ENCODE results near the gene KPNA4. TPM values are rescaled to one million over a fixed set of nuclear protein-coding genes. Genes with fewer than 3 reads are reported as not detected.

The KPNA4 gene
- total and polyA plus RNA-seq, 4 donors = 12.5 to 61.1 (median 39.6) TPM

- Histone ChIP-seq H3K27me3 (ENCODE audit: control insufficient read depth in 1 of 2, insufficient read depth in 2 of 2, low read length in 1 of 2) (no peaks in the 10 kb centered on the region), H3K4me3 (ENCODE audit: low read length in 2 of 2) (no peak overlapping the region), H3K9me3 (ENCODE audit: control insufficient read depth, low read length) (no peaks in the 10 kb centered on the region), H3K27ac (ENCODE audit: low read depth in 1 of 2, low read length in 2 of 2) (no peak overlapping the region), H3K4me1 (ENCODE audit: control insufficient read depth in 1 of 2, insufficient read depth in 2 of 2, low read length in 2 of 2) (peaks cover 0 to 1% of the 10 kb centered on the region in 2 donors), H3K36me3 (ENCODE audit: control insufficient read depth in 1 of 2, insufficient read depth in 2 of 2, low read length in 1 of 2) (no peaks in the 10 kb centered on the region)
- DNase-seq (no peak), ATAC-seq (ENCODE audit: low FRiP score) (no peak)
- intact Hi-C loops (cut with DNase I) = no loop called here
These were observed 75.2 kb downstream of the KPNA4 start for GRCh38 chr3:160490166-160490565.

GRCh38 chr3:160486459-160486869 lies 78.9 kb downstream of the KPNA4 start:
- no peaks in the 10 kb centered on the region for H3K36me3 ChIP-seq (ENCODE audit: control insufficient read depth in 1 of 2, insufficient read depth in 2 of 2, low read length in 1 of 2)
- H3K27me3 ChIP-seq (ENCODE audit: control insufficient read depth in 1 of 2, insufficient read depth in 2 of 2, low read length in 1 of 2) = no peaks in the 10 kb centered on the region
- H3K4me3 ChIP-seq (ENCODE audit: low read length in 2 of 2) = no peak overlapping the region
- peaks cover 0 to 1% of the 10 kb centered on the region in 2 donors for H3K4me1 ChIP-seq (ENCODE audit: control insufficient read depth in 1 of 2, insufficient read depth in 2 of 2, low read length in 2 of 2)
- no peak overlapping the region for H3K27ac ChIP-seq (ENCODE audit: low read depth in 1 of 2, low read length in 2 of 2)
- DNase-seq = no peak
- WGBS, 2 donors = 4 to 8% methylated on average over 2 of the region's 2 CpGs
- H3K9me3 ChIP-seq (ENCODE audit: control insufficient read depth, low read length) = no peaks in the 10 kb centered on the region
- intact Hi-C loops (cut with DNase I) = no loop called here
- ATAC-seq (ENCODE audit: low FRiP score) = no peak

GRCh38 chr3:160482796-160483195 lies 82.6 kb downstream of the KPNA4 start:
- H3K9me3 ChIP-seq (ENCODE audit: control insufficient read depth, low read length) = no peaks in the 10 kb centered on the region
- no peaks in the 10 kb centered on the region for H3K27me3 ChIP-seq (ENCODE audit: control insufficient read depth in 1 of 2, insufficient read depth in 2 of 2, low read length in 1 of 2)
- H3K36me3 ChIP-seq (ENCODE audit: control insufficient read depth in 1 of 2, insufficient read depth in 2 of 2, low read length in 1 of 2) = no peaks in the 10 kb centered on the region
- WGBS, 2 donors = 89 to 93% methylated on average over 3 of the region's 3 CpGs
- peaks cover 0 to 1% of the 10 kb centered on the region in 2 donors for H3K4me1 ChIP-seq (ENCODE audit: control insufficient read depth in 1 of 2, insufficient read depth in 2 of 2, low read length in 2 of 2)
- ATAC-seq (ENCODE audit: low FRiP score) (no peak), DNase-seq (no peak)
- no peak overlapping the region for H3K27ac ChIP-seq (ENCODE audit: low read depth in 1 of 2, low read length in 2 of 2)
- H3K4me3 ChIP-seq (ENCODE audit: low read length in 2 of 2) = no peak overlapping the region
- intact Hi-C loops (cut with DNase I) = no loop called here

- 94 to 96% methylated on average over 6 of the region's 6 CpGs for WGBS, 2 donors
- Histone ChIP-seq H3K27ac (ENCODE audit: low read depth in 1 of 2, low read length in 2 of 2) (no peak overlapping the region), H3K4me1 (ENCODE audit: control insufficient read depth in 1 of 2, insufficient read depth in 2 of 2, low read length in 2 of 2) (peaks cover 0 to 1% of the 10 kb centered on the region in 2 donors), H3K36me3 (ENCODE audit: control insufficient read depth in 1 of 2, insufficient read depth in 2 of 2, low read length in 1 of 2) (no peaks in the 10 kb centered on the region), H3K27me3 (ENCODE audit: control insufficient read depth in 1 of 2, insufficient read depth in 2 of 2, low read length in 1 of 2) (no peaks in the 10 kb centered on the region), H3K9me3 (ENCODE audit: control insufficient read depth, low read length) (no peaks in the 10 kb centered on the region), H3K4me3 (ENCODE audit: low read length in 2 of 2) (no peak overlapping the region)
- intact Hi-C loops (cut with DNase I) = no loop called here
- ATAC-seq (ENCODE audit: low FRiP score) (no peak), DNase-seq (no peak)
These were observed 83.5 kb downstream of the KPNA4 start for GRCh38 chr3:160481856-160482255.

GRCh38 chr3:160480931-160481330 lies 84.4 kb downstream of the KPNA4 start:
- Histone ChIP-seq H3K36me3 (ENCODE audit: control insufficient read depth in 1 of 2, insufficient read depth in 2 of 2, low read length in 1 of 2) (no peaks in the 10 kb centered on the region), H3K27me3 (ENCODE audit: control insufficient read depth in 1 of 2, insufficient read depth in 2 of 2, low read length in 1 of 2) (no peaks in the 10 kb centered on the region), H3K4me1 (ENCODE audit: control insufficient read depth in 1 of 2, insufficient read depth in 2 of 2, low read length in 2 of 2) (no peaks in the 10 kb centered on the region), H3K27ac (ENCODE audit: low read depth in 1 of 2, low read length in 2 of 2) (no peak overlapping the region), H3K4me3 (ENCODE audit: low read length in 2 of 2) (no peak overlapping the region), H3K9me3 (ENCODE audit: control insufficient read depth, low read length) (no peaks in the 10 kb centered on the region)
- ATAC-seq (ENCODE audit: low FRiP score) = no peak
- DNase-seq = no peak
- intact Hi-C loops (cut with DNase I) = no loop called here
- 94 to 95% methylated on average over 5 of the region's 5 CpGs for WGBS, 2 donors

- DNase-seq (no peak), ATAC-seq (ENCODE audit: low FRiP score) (no peak)
- no peak overlapping the region for H3K27ac ChIP-seq (ENCODE audit: low read depth in 1 of 2, low read length in 2 of 2)
- H3K4me1 ChIP-seq (ENCODE audit: control insufficient read depth in 1 of 2, insufficient read depth in 2 of 2, low read length in 2 of 2) = no peaks in the 10 kb centered on the region
- 68 to 69% methylated on average over 10 of the region's 10 CpGs for WGBS, 2 donors
- no peaks in the 10 kb centered on the region for H3K9me3 ChIP-seq (ENCODE audit: control insufficient read depth, low read length)
- intact Hi-C loops (cut with DNase I) = no loop called here
- H3K4me3 ChIP-seq (ENCODE audit: low read length in 2 of 2) = no peak overlapping the region
- no peaks in the 10 kb centered on the region for H3K36me3 ChIP-seq (ENCODE audit: control insufficient read depth in 1 of 2, insufficient read depth in 2 of 2, low read length in 1 of 2)
- no peaks in the 10 kb centered on the region for H3K27me3 ChIP-seq (ENCODE audit: control insufficient read depth in 1 of 2, insufficient read depth in 2 of 2, low read length in 1 of 2)
These were observed 86.0 kb downstream of the KPNA4 start for GRCh38 chr3:160479376-160479775.

- H3K4me3 ChIP-seq (ENCODE audit: low read length in 2 of 2) = no peak overlapping the region
- intact Hi-C loops (cut with DNase I) = no loop called here
- 80 to 89% methylated on average over 5 of the region's 5 CpGs for WGBS, 2 donors
- H3K9me3 ChIP-seq (ENCODE audit: control insufficient read depth, low read length) = no peaks in the 10 kb centered on the region
- no peaks in the 10 kb centered on the region for H3K27me3 ChIP-seq (ENCODE audit: control insufficient read depth in 1 of 2, insufficient read depth in 2 of 2, low read length in 1 of 2)
- no peak overlapping the region for H3K27ac ChIP-seq (ENCODE audit: low read depth in 1 of 2, low read length in 2 of 2)
- H3K4me1 ChIP-seq (ENCODE audit: control insufficient read depth in 1 of 2, insufficient read depth in 2 of 2, low read length in 2 of 2) = no peaks in the 10 kb centered on the region
- DNase-seq (no peak), ATAC-seq (ENCODE audit: low FRiP score) (no peak)
- H3K36me3 ChIP-seq (ENCODE audit: control insufficient read depth in 1 of 2, insufficient read depth in 2 of 2, low read length in 1 of 2) = no peaks in the 10 kb centered on the region
These were observed 87.0 kb downstream of the KPNA4 start for GRCh38 chr3:160478338-160478737.

- Histone ChIP-seq H3K36me3 (ENCODE audit: control insufficient read depth in 1 of 2, insufficient read depth in 2 of 2, low read length in 1 of 2) (no peaks in the 10 kb centered on the region), H3K27ac (ENCODE audit: low read depth in 1 of 2, low read length in 2 of 2) (no peak overlapping the region), H3K9me3 (ENCODE audit: control insufficient read depth, low read length) (no peaks in the 10 kb centered on the region), H3K4me1 (ENCODE audit: control insufficient read depth in 1 of 2, insufficient read depth in 2 of 2, low read length in 2 of 2) (no peaks in the 10 kb centered on the region), H3K27me3 (ENCODE audit: control insufficient read depth in 1 of 2, insufficient read depth in 2 of 2, low read length in 1 of 2) (no peaks in the 10 kb centered on the region), H3K4me3 (ENCODE audit: low read length in 2 of 2) (no peak overlapping the region)
- WGBS, 2 donors = 79 to 86% methylated on average over 5 of the region's 5 CpGs
- ATAC-seq (ENCODE audit: low FRiP score) = no peak
- intact Hi-C loops (cut with DNase I) = no loop called here
- DNase-seq = no peak
These were observed 87.6 kb downstream of the KPNA4 start for GRCh38 chr3:160477750-160478149.

GRCh38 chr3:160475884-160476283 lies 89.5 kb downstream of the KPNA4 start:
- 87 to 98% methylated on average over 2 of the region's 2 CpGs for WGBS, 2 donors
- intact Hi-C loops (cut with DNase I) = no loop called here
- DNase-seq (no peak), ATAC-seq (ENCODE audit: low FRiP score) (no peak)
- Histone ChIP-seq H3K27ac (ENCODE audit: low read depth in 1 of 2, low read length in 2 of 2) (no peak overlapping the region), H3K9me3 (ENCODE audit: control insufficient read depth, low read length) (peaks cover 3% of the 10 kb centered on the region), H3K4me3 (ENCODE audit: low read length in 2 of 2) (no peak overlapping the region), H3K36me3 (ENCODE audit: control insufficient read depth in 1 of 2, insufficient read depth in 2 of 2, low read length in 1 of 2) (no peaks in the 10 kb centered on the region), H3K27me3 (ENCODE audit: control insufficient read depth in 1 of 2, insufficient read depth in 2 of 2, low read length in 1 of 2) (peaks cover 0 to 3% of the 10 kb centered on the region in 2 donors), H3K4me1 (ENCODE audit: control insufficient read depth in 1 of 2, insufficient read depth in 2 of 2, low read length in 2 of 2) (no peaks in the 10 kb centered on the region)

Measured in aorta (tissue), 5 donors.